Activated CD4-positive, alpha-beta T cell treated with anti-CD3 and anti-CD28 coated beads, Interleukin-2, amount 50 U/mL, for 4 hours (primary cell): ENCODE measurements around the gene ARHGEF16.

Source experiments
- DNase-seq, 2 experiments: peaks; one replicate each; pipeline ENCODE4 v3.0.0-alpha.2; 2020

ARHGEF16 gene

GRCh38 chr1:3439346-3440299 lies 14.8 kb upstream of the ARHGEF16 start:
- no peak for DNase-seq

- DNase-seq, result no peak
Measured at GRCh38 chr1:3440300-3440681, 14.2 kb upstream of the ARHGEF16 start.

DNA sequence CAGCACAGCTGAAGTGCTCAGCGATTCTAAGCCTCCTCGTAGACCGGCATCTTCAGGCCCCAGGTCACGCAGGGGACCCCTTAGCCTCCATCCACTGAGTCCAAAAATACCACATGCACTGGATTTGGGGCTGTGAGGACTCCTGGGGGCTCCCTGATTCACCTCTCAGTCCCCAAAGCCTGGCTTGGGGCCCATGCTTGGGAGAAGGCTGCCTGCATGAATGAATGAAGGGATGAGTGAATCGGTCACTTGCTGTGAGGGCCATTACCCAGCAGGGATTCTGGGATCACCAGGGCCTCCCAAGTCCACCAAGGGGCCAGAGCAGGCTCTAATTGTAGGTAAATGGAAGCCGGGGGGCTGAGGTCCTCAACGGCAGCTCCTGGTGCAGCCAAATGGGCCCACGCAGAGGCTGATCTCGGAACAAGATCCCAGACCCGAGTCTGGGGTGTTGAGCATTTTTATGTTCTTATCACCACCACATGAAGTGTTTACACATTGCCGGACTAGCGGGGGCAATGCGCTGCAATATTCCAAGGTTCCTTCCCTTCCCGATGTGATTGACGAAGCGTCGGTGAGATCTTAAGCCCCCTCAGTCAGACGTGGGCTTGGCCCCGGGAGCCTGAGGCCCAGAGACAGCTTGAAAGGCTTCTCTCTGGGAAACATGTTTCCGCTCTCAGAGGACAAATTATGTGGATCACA lies 13.6 kb upstream of the ARHGEF16 start:
- no peak for DNase-seq

DNA sequence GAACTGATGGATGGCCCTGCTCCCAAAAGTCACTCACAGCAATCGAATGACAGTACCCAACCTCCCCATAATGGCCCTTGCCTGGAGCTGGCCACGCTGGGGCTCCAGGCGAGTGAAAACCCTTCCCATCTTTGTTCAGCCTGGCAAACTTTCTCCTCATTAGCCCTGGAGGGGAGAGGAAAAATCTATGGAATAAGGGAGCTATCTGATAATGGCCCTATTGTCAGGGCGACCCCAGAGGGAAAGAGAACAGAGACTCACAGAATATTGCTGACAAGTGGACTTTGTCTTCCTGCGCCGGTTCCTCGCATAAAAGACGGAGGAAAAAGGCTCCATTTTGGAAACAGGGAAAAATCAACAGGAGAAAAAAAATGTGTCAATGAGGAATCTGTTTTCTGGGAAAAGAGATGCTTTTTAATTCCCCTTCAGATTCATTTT lies 13.0 kb upstream of the ARHGEF16 start:
- no peak for DNase-seq

DNA sequence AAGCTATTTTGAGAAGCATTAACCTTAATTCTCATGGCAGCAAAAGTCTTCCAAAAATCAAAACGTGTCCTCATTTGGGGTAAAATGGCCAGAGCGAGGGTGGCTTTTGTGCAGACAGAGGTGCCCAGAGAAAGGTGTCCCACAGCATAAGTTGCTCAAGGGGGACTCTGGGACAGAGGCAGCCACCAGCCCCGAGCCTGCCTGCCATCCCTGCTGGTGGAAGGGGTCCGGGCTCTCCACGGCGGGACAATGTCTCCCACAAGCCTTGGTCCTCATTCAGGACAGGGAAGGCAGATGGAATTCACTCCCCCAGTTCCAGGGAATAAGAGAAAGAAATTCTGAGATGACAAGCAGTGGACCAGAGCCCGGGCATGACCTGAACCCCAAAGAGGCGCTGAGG lies 12.6 kb upstream of the ARHGEF16 start:
- no peak for DNase-seq

DNA sequence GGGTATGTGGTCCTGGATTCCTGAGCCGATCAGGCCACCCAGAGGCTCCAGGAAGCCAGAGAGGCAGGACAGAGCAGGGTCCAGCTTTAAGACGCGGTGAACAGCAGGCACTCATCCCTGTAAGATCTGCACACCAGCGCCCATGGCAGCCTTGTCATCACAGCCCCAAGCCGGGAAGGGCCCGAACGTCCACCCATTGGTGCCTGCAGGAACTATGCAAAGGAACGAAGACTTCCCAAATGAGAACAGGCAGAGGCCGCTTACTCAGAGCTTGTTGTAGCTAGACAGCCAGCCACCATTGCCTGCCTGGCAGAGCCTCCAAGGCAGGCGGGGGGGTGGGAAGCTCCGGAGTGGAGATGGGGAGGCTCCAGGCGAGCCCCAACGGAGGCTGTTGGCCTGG lies 12.1 kb upstream of the ARHGEF16 start:
- DNase-seq, result no peak

GRCh38 chr1:3442901-3443300 lies 11.6 kb upstream of the ARHGEF16 start:
- no peak for DNase-seq

GRCh38 chr1:3443807-3444206 lies 10.7 kb upstream of the ARHGEF16 start:
- no peak for DNase-seq

GRCh38 chr1:3444298-3444697 lies 10.2 kb upstream of the ARHGEF16 start:
- DNase-seq, result no peak

DNA sequence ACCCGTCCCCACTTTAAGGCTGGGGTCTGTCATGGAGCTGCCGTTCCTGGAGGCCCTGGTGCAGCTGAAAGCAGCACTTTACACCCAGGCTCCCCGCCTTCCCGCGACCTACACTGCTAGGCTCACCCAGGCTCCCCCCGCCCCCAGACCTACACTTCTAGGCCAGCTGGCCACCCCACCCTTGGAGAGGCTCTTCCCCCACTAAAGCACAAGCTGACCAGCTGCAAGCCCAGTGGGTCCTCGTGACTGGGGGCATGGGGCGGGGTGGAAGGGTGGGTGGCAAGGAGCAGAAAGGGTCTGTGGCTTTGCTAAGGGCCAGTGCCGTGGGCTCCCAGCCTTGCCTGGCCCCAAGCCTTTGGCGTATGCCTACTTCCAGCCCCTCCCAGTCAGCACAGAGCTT lies 9.7 kb upstream of the ARHGEF16 start:
- no peak for DNase-seq

DNA sequence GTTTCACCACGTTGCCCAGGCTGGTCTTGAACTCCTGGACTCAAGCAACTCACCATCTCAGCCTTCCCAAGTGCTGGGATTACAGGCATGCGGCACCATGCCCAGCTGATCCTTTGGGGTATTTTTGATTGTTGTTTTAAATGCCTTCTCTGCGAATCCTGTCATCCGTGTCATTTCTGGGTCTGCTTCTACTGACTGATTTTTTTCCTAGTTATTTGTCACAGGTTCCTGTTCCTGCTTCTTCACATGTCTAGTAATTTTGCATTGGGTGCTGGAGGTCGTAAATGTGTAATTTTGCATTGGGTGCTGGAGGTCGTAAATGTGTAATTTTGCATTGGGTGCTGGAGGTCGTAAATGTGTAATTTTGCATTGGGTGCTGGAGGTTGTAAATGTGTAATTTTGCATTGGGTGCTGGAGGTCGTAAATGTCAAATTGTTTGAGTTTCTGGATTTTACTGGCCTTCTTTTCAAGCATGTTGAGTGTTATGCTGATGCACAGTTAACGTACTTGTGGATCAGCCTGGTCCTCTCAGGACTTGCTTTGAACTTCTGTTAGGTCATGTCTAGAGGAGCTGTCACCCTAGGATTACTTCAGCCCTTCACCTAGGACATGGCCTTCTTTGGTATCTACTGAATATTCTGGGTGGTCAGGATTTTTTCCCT lies 4.1 kb upstream of the ARHGEF16 start:
- DNase-seq, result no peak

- DNase-seq, result no peak
Measured at GRCh38 chr1:3450983-3451382, 3.5 kb upstream of the ARHGEF16 start.

GRCh38 chr1:3451994-3452865 lies 2.2 kb upstream of the ARHGEF16 start:
- no peak for DNase-seq

- no peak for DNase-seq
Measured at GRCh38 chr1:3452866-3453175, 1.6 kb upstream of the ARHGEF16 start.

- DNase-seq, result peak; percentile 64 to 69
Measured at GRCh38 chr1:3453203-3453761, 1.2 kb upstream of the ARHGEF16 start.

- DNase-seq, result no peak
Measured at GRCh38 chr1:3454811-3455618, 550 bp downstream of the ARHGEF16 start.

- DNase-seq, result no peak
Measured at GRCh38 chr1:3455670-3456448, 1.4 kb downstream of the ARHGEF16 start.

- DNase-seq, result no peak
Measured at GRCh38 chr1:3456449-3456963, 2.0 kb downstream of the ARHGEF16 start.

- DNase-seq, result no peak
Measured at GRCh38 chr1:3456964-3457909, 2.8 kb downstream of the ARHGEF16 start.
